GM21526 (cell line): ENCODE measurements around the gene DNAJA3.

Experiments
- ATAC-seq: cut with Tn5 transposase; IDR thresholded peaks from one replicate; pipeline ENCODE4 v1.9.1; 2021; ENCODE audit warnings: moderate library complexity; ENCODE audit not compliant: unreplicated experiment, low FRiP score

DNAJA3 gene

GRCh38 chr16:4428500-4428899, 2.8 kb downstream of the DNAJA3 start:
- ATAC-seq = no peak

- ATAC-seq = no peak
These were observed 5.4 kb downstream of the DNAJA3 start for GRCh38 chr16:4431023-4431422.

GRCh38 chr16:4433228-4433627, 7.6 kb downstream of the DNAJA3 start:
- no peak for ATAC-seq

GRCh38 chr16:4433914-4434787, 8.5 kb downstream of the DNAJA3 start:
- no peak for ATAC-seq

GRCh38 chr16:4435337-4436067, 9.8 kb downstream of the DNAJA3 start:
- no peak for ATAC-seq

- ATAC-seq = no peak
These were observed 11.7 kb downstream of the DNAJA3 start for GRCh38 chr16:4437366-4437765.

GRCh38 chr16:4442371-4442770, 16.7 kb downstream of the DNAJA3 start:
- no peak for ATAC-seq

- no peak for ATAC-seq
These were observed 17.6 kb downstream of the DNAJA3 start for GRCh38 chr16:4443271-4443670.

GRCh38 chr16:4443986-4444385, 18.3 kb downstream of the DNAJA3 start:
- no peak for ATAC-seq

GRCh38 chr16:4450430-4450829, 24.8 kb downstream of the DNAJA3 start:
- ATAC-seq = no peak

GRCh38 chr16:4450931-4451519, 25.4 kb downstream of the DNAJA3 start:
- no peak for ATAC-seq

GRCh38 chr16:4452674-4453073, 27.0 kb downstream of the DNAJA3 start:
- ATAC-seq = no peak

GRCh38 chr16:4454623-4455022, 29.0 kb downstream of the DNAJA3 start:
- no peak for ATAC-seq

- no peak for ATAC-seq
These were observed 29.4 kb downstream of the DNAJA3 start for GRCh38 chr16:4455081-4455480.

GRCh38 chr16:4455951-4456350, 30.3 kb downstream of the DNAJA3 start:
- no peak for ATAC-seq

GRCh38 chr16:4460936-4461249, 35.2 kb downstream of the DNAJA3 start:
- no peak for ATAC-seq

- ATAC-seq = no peak
These were observed 35.8 kb downstream of the DNAJA3 start for GRCh38 chr16:4461250-4462085.

GRCh38 chr16:4463522-4464163, 38.0 kb downstream of the DNAJA3 start:
- ATAC-seq = no peak

- no peak for ATAC-seq
These were observed 40.5 kb downstream of the DNAJA3 start for GRCh38 chr16:4465977-4466779.
